Putamen (tissue), 1 donor: ENCODE data around the gene TK1.

ENCODE experiments used
- DNase-seq: peaks from one replicate; pipeline ENCODE4 v3.0.0-alpha.2; 2016; ENCODE audit warnings: low spot score

The TK1 gene

DNA sequence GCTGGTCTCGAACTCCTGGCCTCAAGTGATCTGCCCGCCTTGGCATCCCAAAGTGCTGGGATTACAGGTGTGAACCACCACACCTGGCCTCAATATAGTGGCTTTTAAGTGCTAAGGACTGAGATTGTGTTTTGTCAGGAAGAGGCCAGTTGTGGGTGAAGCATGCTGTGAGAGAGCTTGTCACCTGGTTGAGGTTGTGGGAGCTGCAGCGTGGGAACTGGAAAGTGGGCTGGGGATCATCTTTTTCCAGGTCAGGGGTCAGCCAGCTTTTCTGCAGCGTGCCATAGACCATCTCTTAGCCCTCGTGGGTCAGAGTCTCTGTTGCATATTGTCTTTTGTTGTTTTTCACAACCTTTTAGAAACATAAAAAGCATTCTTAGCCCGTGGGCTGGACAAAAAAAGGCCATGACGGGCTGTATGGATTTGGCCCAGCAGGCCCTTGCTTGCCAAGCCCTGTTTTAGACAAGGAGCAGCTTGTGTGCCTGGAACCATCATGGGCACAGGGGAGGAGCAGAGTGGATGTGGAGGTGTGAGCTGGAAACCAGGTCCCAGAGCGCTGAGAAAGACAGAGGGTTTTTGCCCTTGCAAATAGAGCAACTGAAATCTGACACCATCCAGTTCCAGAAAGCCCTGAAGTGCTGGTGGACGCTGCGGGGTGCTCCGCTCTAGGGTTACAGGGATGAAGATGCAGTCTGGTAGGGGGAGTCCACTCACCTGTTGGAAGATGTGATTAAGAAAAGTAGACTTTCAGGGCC lies 32.7 kb upstream of the TK1 start:
- DNase-seq: no peak

DNA sequence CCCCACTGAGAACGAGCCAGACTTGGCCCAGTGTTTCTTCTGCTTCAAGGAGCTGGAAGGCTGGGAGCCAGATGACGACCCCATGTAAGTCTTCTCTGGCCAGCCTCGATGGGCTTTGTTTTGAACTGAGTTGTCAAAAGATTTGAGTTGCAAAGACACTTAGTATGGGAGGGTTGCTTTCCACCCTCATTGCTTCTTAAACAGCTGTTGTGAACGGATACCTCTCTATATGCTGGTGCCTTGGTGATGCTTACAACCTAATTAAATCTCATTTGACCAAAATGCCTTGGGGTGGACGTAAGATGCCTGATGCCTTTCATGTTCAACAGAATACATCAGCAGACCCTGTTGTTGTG lies 27.8 kb upstream of the TK1 start:
- DNase-seq: no peak

DNA sequence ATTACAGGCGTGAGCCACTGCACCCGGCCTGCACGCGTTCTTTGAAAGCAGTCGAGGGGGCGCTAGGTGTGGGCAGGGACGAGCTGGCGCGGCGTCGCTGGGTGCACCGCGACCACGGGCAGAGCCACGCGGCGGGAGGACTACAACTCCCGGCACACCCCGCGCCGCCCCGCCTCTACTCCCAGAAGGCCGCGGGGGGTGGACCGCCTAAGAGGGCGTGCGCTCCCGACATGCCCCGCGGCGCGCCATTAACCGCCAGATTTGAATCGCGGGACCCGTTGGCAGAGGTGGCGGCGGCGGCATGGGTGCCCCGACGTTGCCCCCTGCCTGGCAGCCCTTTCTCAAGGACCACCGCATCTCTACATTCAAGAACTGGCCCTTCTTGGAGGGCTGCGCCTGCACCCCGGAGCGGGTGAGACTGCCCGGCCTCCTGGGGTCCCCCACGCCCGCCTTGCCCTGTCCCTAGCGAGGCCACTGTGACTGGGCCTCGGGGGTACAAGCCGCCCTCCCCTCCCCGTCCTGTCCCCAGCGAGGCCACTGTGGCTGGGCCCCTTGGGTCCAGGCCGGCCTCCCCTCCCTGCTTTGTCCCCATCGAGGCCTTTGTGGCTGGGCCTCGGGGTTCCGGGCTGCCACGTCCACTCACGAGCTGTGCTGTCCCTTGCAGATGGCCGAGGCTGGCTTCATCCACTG lies 27.3 kb upstream of the TK1 start, which contains the start of gene BIRC5:
Gene BIRC5, plus strand, starts transcription at position 238 of the 690 bp plus-strand sequence. Its CDS starts 64 bp downstream, at position 302.
- DNase-seq: peak; percentile 83

DNA sequence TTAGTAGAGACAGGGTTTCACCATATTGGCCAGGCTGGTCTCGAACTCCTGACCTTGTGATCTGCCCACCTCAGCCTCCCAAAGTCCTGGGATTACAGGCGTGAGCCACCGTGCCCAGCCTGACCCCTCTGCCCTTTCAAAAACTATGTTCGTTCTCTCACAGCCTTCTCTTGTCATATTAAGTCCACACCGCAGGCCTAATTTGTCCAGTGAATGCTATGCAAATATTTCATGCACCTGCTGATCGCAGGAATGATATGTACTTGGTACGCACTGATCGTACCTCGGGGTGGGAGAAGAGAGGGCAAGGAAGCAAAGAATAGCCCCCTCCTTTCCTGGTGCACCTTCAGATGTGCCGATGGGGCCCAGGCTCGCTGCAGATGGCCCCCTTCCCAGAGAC lies 24.2 kb upstream of the TK1 start:
- no peak for DNase-seq

DNA sequence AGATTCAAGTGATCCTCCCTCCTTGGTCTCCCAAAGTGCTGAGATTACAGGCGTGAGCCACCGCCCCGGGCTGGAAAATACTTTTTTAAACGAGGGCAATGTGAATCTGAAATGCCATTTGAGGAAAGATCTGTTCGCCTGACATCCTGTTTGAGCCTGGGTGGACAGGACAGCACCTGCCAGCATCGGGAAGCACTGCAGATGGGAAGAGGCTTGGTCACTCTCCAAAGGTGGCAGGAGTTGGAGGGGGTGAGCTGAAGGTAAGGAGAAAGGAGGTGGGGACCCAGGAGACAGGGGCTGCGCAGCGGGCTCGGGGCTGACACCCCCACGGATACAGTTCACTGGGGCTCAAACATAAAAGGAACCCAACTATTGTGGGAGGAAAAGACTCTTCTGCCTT lies 23.3 kb upstream of the TK1 start:
- no peak for DNase-seq

DNA sequence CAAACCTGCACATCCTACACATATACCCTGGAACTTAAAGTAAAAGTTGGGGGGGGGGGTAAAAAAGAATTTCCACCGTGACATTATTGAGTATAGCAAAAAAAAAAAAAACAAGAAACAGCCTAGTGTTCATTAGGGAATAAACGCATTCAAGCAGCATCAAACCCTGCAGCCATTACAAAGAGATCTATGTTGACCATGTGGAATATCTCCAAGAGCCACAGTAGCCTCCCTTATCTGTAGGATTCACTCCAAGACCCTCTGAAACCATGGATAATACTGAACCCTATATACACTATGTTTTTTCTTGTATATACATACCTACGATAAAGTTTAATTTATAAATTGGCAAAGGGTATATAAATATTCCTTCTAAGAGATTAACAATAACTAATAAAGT lies 21.6 kb upstream of the TK1 start:
- no peak for DNase-seq

DNA sequence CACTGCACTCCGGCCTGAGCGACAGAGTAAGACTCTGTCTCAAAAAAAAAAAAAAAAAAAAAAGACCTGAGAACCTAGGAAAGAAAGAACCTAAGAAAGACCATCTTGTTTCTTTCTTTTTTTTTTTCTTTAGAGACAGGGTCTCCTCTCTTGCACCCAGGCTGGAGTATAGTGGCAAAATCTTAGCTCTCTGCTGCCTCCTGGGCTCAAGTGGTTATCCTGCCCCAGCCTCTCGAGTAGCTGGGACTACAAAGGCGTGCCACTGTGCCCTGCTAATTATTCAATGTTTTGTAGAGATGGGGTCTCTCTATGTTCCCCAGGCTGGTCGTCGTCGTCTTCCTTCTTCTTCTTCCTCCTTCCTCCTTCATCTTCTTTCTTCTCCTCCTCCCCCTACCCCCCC lies 19.4 kb upstream of the TK1 start:
- DNase-seq: no peak

DNA sequence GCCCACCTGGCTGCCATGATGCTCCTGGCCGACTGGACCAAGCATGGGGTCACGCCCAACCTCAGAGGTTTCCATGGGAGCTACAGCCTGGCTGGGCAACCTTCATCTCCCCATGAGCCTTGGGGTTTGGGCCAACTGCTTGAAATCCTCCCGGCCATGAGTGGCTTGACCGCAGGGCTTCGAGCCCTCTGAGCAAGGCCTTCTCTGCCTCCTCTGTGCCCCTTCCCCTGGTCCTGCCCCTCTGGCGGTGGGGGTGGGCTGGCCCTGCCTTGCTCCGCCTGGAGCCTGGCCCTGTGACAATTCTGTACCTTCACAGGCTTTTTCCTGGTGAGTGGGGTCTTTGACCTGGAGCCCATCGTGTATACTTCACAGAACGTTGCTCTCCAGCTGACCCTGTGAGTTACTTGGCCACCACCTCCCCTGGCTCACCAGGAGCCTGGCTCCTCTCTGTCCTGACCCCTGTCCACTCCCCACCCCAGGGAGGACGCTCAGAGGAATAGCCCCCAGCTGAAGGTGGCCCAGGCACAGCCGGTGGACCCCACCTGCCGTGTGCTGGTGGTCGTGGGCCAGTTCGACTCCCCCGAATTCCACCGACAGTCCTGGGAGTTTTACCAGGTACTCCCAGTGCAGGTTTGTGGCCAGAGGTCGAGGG lies 18.4 kb upstream of the TK1 start:
- DNase-seq: no peak

DNA sequence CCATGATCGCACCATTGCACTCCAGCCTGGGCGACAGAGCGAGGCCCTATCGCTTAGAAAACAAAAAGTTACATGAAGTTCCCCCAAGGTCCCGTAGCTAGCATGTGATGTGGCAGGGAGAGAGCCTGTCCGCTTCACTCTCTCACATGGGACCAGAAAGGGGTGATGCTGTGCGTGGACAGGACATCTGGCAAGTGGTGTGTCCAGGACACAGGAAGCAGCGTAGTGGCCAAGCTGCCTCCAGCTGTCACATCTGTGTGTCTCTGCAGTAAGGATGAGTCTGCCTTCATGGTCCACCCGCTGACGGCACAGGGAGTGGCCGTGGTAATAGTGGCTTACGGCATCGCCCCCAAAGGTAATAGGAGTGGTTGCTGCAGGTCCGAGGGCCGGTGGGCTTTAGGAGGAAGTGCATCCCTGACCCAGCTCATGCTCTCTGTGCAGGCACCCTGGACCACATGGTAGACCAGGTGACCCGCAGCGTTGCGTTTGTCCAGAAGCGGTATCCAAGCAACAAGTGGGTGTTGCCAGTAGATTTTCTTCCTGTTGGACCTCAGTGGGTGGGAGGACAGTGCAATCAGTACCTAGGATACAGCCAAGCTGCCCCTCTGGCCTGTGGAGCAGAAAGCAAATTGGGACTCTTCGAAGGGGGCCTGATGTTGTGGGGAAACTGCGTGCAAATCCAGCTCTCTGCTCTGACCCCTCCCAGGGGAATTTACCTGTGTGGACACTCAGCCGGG lies 17.7 kb upstream of the TK1 start:
- DNase-seq: no peak

DNA sequence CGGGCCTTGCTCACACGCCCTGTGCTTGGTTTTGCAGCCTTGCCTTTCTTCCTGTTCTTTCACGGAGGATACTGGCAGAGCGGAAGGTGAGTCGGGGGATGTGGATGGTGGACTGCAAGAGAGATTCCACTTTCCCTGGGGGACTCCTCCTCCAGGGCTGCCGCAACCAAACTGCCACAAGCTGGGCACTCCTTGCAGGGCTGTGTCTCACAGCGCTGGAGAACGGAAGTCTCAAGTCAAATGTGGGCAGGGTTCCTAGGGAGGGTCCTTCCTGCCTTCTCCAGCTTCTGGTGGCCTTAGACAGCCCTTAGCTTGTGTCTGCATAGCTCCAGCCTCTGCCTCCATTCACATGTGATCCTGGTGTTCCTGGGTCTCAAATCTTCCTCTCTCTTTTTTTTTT lies 15.8 kb upstream of the TK1 start:
- no peak for DNase-seq

DNA sequence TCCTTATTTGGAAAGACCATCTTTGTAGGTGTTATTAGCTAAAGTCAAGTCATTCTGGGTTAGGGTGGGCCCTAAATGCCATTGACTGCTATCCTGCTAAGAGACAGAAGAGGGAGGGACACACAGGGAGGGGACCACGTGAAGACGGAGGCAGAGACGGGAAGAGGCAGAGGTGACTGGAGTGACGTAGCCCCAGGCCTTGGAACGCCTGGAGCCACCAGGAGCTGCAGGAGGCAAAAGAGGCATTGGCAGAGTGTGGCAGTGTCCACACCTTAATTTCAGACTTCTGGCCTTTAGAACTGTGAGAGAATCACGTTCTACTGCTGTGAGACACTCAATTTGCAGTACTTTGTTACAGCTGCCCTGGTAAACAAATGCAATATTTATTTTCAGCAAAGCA lies 13.6 kb upstream of the TK1 start:
- DNase-seq: no peak

DNA sequence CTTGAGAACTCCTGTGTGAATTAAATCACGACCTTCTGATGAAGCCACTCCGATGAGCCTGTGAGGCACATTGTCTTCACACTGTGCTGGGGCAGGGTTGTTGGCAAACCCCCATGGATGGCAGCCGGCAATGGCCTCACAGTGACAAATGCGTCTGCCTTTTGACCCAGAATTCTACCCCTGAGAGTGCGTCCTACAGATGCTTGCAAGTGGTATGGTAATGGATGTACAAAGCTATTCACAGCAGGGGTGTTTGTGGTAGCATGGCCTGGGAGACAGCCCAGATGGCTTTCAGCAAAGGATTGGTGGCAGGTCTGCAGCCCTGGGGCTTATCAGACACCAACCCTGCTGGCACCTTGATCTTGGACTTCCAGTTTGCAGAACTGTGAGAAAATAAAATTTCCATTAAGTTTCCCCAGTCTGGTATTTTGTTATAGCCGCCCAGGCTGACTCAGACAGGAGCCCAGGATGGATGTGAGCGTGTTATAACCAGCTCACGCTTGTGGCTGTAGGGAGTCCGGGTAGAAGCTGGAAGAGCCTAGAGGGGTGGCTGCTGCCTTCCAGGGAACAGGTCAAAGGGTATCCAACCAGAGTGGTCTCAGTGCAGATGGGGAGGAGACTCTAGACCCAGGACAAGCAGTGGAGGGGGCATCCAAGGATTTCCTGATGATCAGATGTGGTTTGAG lies 10.4 kb upstream of the TK1 start:
- DNase-seq: no peak

DNA sequence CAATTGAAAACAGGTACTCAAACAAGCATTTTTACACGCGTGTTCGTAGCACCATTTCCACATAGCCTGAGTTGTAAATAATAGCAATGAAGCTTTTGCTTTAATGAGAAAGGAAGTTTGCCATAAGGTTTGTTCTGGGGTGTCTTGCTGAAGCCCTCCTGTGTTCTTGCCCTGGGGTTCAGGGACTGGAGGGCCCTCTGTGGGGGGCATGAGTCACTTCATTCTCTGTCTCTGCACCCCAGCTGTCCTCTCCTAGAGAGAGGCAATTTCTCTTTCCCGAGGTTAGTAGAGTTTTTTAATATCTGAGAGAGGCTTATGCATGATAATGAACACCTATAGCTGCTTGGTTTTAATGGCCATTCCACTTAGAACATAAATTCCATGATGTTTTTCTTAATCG lies 9.9 kb upstream of the TK1 start:
- no peak for DNase-seq

DNA sequence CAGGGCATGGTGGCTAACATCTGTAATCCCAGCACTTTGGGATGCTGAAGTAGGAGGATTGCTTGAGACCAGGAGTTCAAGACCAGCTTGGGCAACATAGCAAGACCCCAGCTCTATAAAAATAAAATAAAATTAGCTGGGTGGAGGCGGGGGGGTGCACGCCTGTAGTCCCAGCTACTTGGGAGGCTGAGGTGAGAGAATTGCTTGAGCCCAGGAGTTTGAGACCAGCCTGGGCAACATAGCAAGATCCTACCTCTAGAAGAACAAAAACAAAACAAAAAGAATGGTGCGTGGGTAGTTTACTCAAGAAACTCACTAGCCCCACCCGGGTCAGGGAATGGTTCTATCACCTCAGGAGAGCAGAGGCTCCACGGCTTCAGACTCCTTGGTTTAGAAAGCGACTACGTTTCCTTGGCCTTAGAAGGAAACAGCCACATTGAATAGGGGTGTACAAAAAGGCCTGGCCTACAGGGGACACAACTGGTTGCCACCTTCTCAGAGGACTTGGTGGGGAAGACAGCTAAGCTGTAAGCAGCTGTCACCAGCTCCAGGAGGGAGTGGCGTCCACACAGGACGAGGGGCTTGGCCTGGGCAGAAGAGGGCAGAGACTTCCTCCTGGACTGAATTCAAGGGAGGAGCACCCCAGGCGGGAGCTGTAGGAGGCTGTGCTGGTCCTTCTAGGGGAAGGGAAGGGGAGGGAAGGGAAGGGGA lies 716 bp downstream of the TK1 start:
- DNase-seq: no peak

DNA sequence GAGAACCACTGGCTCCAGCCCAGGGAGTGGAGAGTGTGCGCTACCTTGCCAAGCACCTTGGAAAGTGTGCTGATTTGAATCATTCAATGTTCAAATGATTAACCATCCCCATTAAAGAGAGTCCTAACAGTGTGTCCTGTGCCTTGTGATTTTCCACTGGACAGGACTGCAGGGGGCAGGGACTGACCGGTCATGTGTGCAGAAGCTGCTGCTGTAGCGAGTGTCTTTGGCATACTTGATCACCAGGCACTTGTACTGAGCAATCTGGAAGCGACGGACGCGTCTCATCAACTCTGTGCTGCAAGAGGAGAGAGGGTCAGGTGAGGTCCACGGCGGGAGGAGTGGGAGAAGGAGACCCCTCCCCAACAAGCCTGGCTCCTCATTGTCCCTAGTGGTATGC lies 2.0 kb downstream of the TK1 start:
- DNase-seq: no peak

DNA sequence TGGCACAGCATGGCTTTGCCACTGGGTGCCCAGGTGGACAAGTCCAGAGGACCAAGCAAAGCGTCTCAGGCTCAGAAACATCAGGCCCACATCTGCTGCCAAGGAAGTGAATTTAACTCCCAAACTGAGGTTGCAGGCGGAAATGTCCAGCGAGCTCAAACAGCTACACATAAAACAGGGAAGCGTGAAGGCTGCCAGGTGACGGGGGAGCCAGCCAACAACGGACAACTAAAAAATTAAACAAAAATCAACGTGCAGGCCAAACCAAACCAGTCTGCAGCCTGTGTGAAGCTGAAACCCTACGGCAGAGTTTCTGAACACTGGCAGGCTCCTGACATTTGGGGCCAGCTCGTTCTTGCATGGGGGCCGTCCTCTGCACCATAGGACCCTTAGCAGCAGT lies 2.5 kb downstream of the TK1 start:
- no peak for DNase-seq

DNA sequence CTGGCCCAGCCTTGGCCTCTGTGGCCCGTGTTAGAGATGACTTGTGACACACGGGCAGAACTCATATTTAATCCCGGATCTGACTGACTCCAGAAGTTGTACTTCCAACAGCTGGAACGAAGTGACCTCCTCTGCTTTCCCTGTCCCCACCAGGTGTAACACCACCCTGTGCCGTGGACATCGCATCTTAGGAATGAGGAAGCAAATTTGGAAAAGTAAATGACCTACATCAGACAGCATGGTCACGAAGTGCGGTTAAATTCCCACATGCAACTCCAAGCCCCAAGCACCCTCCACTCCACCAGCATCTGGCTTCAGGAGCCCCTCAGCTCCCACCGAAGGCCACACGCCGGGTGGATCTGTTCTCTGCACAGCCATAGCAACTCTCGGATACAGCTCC lies 2.9 kb downstream of the TK1 start:
- DNase-seq: no peak

DNA sequence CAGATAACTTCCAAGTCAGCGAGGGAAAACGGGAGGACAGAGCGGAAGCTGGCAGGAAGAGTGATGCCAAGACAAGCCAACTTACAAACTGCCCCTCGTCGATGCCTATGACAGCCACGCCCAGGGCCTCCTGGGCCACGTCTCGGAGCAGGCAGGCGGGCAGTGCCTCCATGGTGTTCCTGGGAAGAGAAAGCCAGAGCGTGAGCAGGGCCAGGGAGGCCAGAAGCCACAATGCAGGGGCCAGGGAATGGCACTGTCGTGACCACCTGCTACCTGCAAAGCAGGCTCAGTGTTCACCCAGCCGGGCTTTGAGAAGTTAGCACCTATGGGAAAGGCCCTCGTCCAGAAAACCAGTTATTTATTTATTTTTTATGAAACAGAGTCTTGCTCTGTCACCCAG lies 4.3 kb downstream of the TK1 start:
- no peak for DNase-seq

DNA sequence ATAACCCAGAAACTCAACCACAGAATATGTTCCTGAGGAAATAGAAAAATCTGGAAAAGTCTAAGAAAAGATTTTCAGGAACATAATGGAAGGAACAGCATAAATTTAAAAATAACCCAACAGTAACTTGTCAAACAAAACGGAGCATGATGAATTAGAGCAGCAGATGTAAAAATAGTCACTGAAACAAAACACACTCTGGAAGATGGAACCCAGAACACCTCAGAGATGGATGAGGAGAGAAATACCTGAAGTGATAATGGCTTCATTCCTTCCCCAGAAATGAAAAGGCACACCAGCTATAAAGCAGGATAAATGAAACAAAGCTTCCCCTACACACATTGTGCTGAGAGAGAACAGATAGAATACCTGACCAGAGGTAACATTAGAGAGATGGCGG lies 6.3 kb downstream of the TK1 start:
- DNase-seq: no peak

DNA sequence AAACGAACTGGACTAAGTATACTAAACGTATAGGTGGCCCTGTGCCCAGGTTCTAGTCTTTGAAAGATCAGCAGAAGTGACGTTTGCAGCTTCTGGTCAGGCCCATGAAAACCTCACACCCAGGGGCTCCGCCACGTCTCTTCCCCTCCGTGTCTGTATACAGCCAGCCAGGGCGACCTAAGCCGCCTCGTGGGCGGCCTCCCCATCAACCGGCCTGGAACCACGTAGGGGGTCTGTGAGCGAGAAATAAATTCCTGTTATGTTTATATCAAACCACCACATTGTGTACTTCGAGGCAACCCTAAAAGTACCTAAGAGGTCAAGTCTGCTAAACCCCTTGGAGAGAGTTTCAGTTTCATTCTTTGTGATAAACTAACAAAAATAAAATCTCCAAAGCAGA lies 6.8 kb downstream of the TK1 start:
- DNase-seq: no peak

DNA sequence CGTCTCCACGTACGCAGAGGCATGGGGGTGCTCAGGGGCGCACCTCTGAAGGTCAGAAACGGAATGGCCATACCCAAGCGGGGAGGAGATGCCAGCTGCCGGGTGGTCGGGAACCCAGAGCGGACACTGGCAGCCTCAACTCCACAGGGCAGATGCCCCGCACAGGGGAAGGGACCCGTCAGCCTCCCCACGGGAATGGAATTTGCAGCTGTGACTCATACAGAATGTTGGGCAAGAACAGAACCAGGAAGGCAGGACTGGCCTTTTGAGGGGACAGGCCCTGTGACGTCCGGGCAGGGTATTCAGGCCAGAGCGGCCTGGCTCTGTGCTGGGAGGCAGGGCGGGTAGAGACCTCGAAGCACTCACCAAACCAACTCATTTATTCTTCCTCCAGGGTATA lies 7.5 kb downstream of the TK1 start:
- no peak for DNase-seq
